HepG2 (cell line): Measurements from ENCODE around the gene SMCO1. TPM values are rescaled to one million over a fixed set of nuclear protein-coding genes. Genes with fewer than 3 reads are reported as not detected.

Source experiments
- ATAC-seq: fragments of 200-7000 bp; cut with Tn5 transposase; 3 replicates; pipeline ENCODE4 v1.9.1; 2020; ENCODE audit warnings: mild to moderate bottlenecking, moderate library complexity
- BruUV-seq: library from RNA; stranded (reverse); fragments of 400-500 nt; replicated peaks from 2 replicates; lab custom pipeline; 2021; lab: Mats Ljungman, UMichigan
- CTCF ChIA-PET: fragments of 300-600 bp; formaldehyde crosslinking; extraction: SDS; loops from one replicate; lab custom pipeline; 2021; ENCODE audit warnings: low total read pairs, inconsistent platforms, low intra/inter-chr PET ratio; lab: Yijun Ruan, JAX
- POLR2A ChIA-PET: fragments of 350-600 bp; sonication (Branson Sonifier 250); formaldehyde crosslinking; loops from one replicate; lab custom pipeline; 2020; ENCODE audit warnings: antibody characterized with exemption, inconsistent platforms; lab: Yijun Ruan, JAX
- DNase-seq: peaks from one replicate; pipeline ENCODE4 v3.0.0-alpha.2; 2015; ENCODE audit warnings: low spot score
- FAIRE-seq: peaks from 3 replicates; lab custom pipeline; 2011; peaks lifted over from hg19 to GRCh38; lab: Jason Lieb, UNC
- H2AFZ ChIP-seq: one replicate; pipeline ENCODE4 v1.6.1; 2011; ENCODE audit warnings: low read length, inconsistent platforms
- H3K27ac ChIP-seq: fragments of 300-600 bp; 3 replicates; pipeline ENCODE4 v1.8.0; 2011; ENCODE audit warnings: mixed run types, mild to moderate bottlenecking, mixed read lengths, low read length, inconsistent platforms; ENCODE audit not compliant: insufficient read depth; ENCODE audit errors: extremely low read length
- H3K27me3 ChIP-seq, 2 experiments: fragments of 200-600 bp in 1 of 2; 2 replicates in 1 of 2; 3 replicates in 1 of 2; pipeline versions ENCODE4 v1.6.0 to v1.8.0; 2011; ENCODE audit warnings: low read length in 2 of 2, mild to moderate bottlenecking in 2 of 2, moderate library complexity in 2 of 2, inconsistent platforms in 1 of 2; ENCODE audit not compliant: insufficient read depth in 2 of 2, control insufficient read depth in 1 of 2
- H3K36me3 ChIP-seq, 2 experiments: fragments of 200-600 bp in 1 of 2; replicated peaks in 1 of 2; 2 replicates in 1 of 2; 3 replicates in 1 of 2; pipeline versions ENCODE4 v1.5.1 to v1.8.0; 2011; ENCODE audit warnings: low read length in 2 of 2, inconsistent platforms in 1 of 2; ENCODE audit not compliant: insufficient read depth in 2 of 2, control insufficient read depth in 1 of 2
- H3K4me1 ChIP-seq: 2 replicates; pipeline ENCODE4 v1.5.1; 2012; ENCODE audit warnings: low read length, inconsistent platforms; ENCODE audit not compliant: insufficient read depth
- H3K4me2 ChIP-seq: 2 replicates; pipeline ENCODE4 v1.6.0; 2011; ENCODE audit warnings: low read depth, low read length, inconsistent platforms
- H3K4me3 ChIP-seq, 3 experiments: fragments of 200-600 bp in 1 of 3; sonication (generic), shearing (Covaris generic) in 1 of 3; replicated peaks in 1 of 3; 2 replicates each; pipeline ENCODE4 v1.5.1; 2011 to 2016; ENCODE audit warnings: low read length in 3 of 3, inconsistent platforms in 2 of 3, low read depth in 2 of 3, mild to moderate bottlenecking in 2 of 3, control low read depth in 1 of 3, mixed read lengths in 1 of 3; ENCODE audit not compliant: insufficient read depth in 1 of 3
- H3K79me2 ChIP-seq: one replicate; pipeline ENCODE4 v1.6.1; 2011; ENCODE audit warnings: low read length, inconsistent platforms; ENCODE audit not compliant: insufficient read depth
- H3K9ac ChIP-seq: 2 replicates; pipeline ENCODE4 v1.6.0; 2011; ENCODE audit warnings: mild to moderate bottlenecking, low read depth, low read length, inconsistent platforms; ENCODE audit not compliant: insufficient read depth
- H3K9me3 ChIP-seq: 2 replicates; pipeline ENCODE4 v1.5.1; 2012; ENCODE audit warnings: mild to moderate bottlenecking, low read length
- H4K20me1 ChIP-seq: 2 replicates; pipeline ENCODE4 v1.6.0; 2011; ENCODE audit warnings: inconsistent platforms, mild to moderate bottlenecking, low read length, moderate library complexity; ENCODE audit not compliant: insufficient read depth
- E2F1 ChIP-seq: sonication (generic); formaldehyde crosslinking; IDR thresholded peaks from 2 replicates; pipeline ENCODE4 v1.5.0; 2020; ENCODE audit warnings: missing genetic modification reagents
- HOXA3 ChIP-seq: sonication (generic); formaldehyde crosslinking; IDR thresholded peaks from 2 replicates; pipeline ENCODE4 v1.5.0; 2020; ENCODE audit warnings: missing genetic modification reagents
- KLF11 ChIP-seq: IDR thresholded peaks from 2 replicates; pipeline ENCODE4 v1.6.1; 2016; ENCODE audit warnings: missing compliant biosample characterization
- STAG1 ChIP-seq: sonication (generic); formaldehyde crosslinking; IDR thresholded peaks from 2 replicates; pipeline ENCODE4 v1.4.0; 2020; ENCODE audit warnings: missing genetic modification reagents
- XRCC5 ChIP-seq: fragments of 200-400 bp; formaldehyde crosslinking; optimal IDR thresholded peaks from 2 replicates; pipeline ENCODE3; 2017; ENCODE audit warnings: mild to moderate bottlenecking, low read length
- YY1 ChIP-seq: IDR thresholded peaks from 2 replicates; pipeline ENCODE4 v1.6.1; 2011; ENCODE audit warnings: low read length, low read depth, moderate library complexity, mild to moderate bottlenecking; ENCODE audit not compliant: insufficient read depth, insufficient replicate concordance
- ZBTB3 ChIP-seq: sonication (generic); formaldehyde crosslinking; IDR thresholded peaks from 2 replicates; pipeline ENCODE4 v1.4.0; 2020; ENCODE audit warnings: low read depth, mild to moderate bottlenecking, moderate library complexity, missing genetic modification reagents, borderline replicate concordance
- ZNF350 ChIP-seq: sonication (generic); formaldehyde crosslinking; IDR thresholded peaks from 2 replicates; pipeline ENCODE4 v1.4.0; 2020; ENCODE audit warnings: mild to moderate bottlenecking, low read depth, missing genetic modification reagents, borderline replicate concordance
- ZNF543 ChIP-seq: sonication (generic); formaldehyde crosslinking; IDR thresholded peaks from 2 replicates; pipeline ENCODE4 v1.4.0; 2020; ENCODE audit warnings: mild to moderate bottlenecking, missing genetic modification reagents
- ZNF614 ChIP-seq: IDR thresholded peaks from 2 replicates; pipeline ENCODE4 v1.6.1; 2018; ENCODE audit warnings: missing biosample characterization, missing genetic modification reagents, inconsistent platforms, borderline replicate concordance
- ZNF768 ChIP-seq: sonication (generic); formaldehyde crosslinking; IDR thresholded peaks from 2 replicates; pipeline ENCODE4 v1.4.0; 2020; ENCODE audit warnings: missing genetic modification reagents
- WGBS: methylation state at CpG from one replicate; pipeline ENCODE4 v1.1.6; 2017; ENCODE audit warnings: low lambda C conversion rate; 5-methylcytosine and 5-hydroxymethylcytosine counted together
- in situ Hi-C: cut with HindIII; loops from 2 replicates; pipeline ENCODE4 v1.10.0; 2017; ENCODE audit warnings: low pct_unique_long_range_greater_than_20kb; ENCODE audit not compliant: extremely low pct_ligation_motif_present
- intact Hi-C: fragments of 100-400 bp; cut with micrococcal nuclease; formaldehyde crosslinking; loops from one replicate; pipeline ENCODE4 v1.10.0; 2022; ENCODE audit not compliant: unreplicated experiment
- polyA plus RNA-seq, 8 experiments: library from polyadenylated mRNA; depleted of rRNA in 3 of 8; stranded (reverse) in 7 of 8; unstranded in 1 of 8; fragments of >200 nt; fragmentation: Illumina TruSeq in 4 of 8; extraction: Trizol in 4 of 8; gene quantifications; 2 replicates each; pipeline versions ENCODE4 v1.2.1 to v1.2.3, GENCODE V29; 2011 to 2016; ENCODE audit warnings: low read depth in 4 of 8, missing spikeins in 1 of 8, mixed read lengths in 1 of 8; ENCODE audit not compliant: insufficient read depth in 1 of 8
- total RNA-seq, 5 experiments: library from RNA; depleted of rRNA; stranded (reverse); fragments of >200 nt; fragmentation: Illumina TruSeq; extraction: Trizol; gene quantifications; 2 replicates each; pipeline ENCODE4 v1.2.3, GENCODE V29; 2016; ENCODE audit warnings: low read depth in 1 of 5
- TF ChIP-seq, protein P1 (sequence below): sonication (generic); formaldehyde crosslinking; IDR thresholded peaks from 2 replicates; pipeline ENCODE4 v1.5.1; 2020; ENCODE audit warnings: mild to moderate bottlenecking, missing genetic modification reagents, moderate library complexity
- TF ChIP-seq, protein P2 (sequence below): sonication (generic); formaldehyde crosslinking; IDR thresholded peaks from 2 replicates; pipeline ENCODE4 v1.4.0; 2020; ENCODE audit warnings: low read depth, mild to moderate bottlenecking, missing genetic modification reagents
- TF ChIP-seq, protein P3 (sequence below): sonication (generic); formaldehyde crosslinking; IDR thresholded peaks from 2 replicates; pipeline ENCODE4 v1.8.0; 2023; ENCODE audit warnings: mild to moderate bottlenecking, missing genetic modification reagents
- TF ChIP-seq, protein P4 (sequence below): sonication (generic); formaldehyde crosslinking; IDR thresholded peaks from 2 replicates; pipeline ENCODE4 v1.4.0; 2020; ENCODE audit warnings: missing genetic modification reagents

SMCO1 gene
- total and polyA plus RNA-seq, 2 of the 13 experiments (the other 11 are each of a cell fraction or from before 2014, with no cell fraction given): not detected

- intact Hi-C loops: no loop called here
- 70% methylated on average over 33 of the region's 52 CpGs for WGBS
- no peak overlapping the region for H3K4me3 ChIP-seq
- H3K79me2 ChIP-seq: no peaks in the 10 kb centered on the region
- CTCF ChIA-PET: no interaction called here
- H4K20me1 ChIP-seq: no peaks in the 10 kb centered on the region
- H3K4me1 ChIP-seq: peaks cover 9% of the 10 kb centered on the region
- ATAC-seq: peak; percentile 90
- no peak overlapping the region for H2AFZ ChIP-seq
- no peaks in the 10 kb centered on the region; the same call in 1 of the 2 replicates for H3K9me3 ChIP-seq
- H3K27ac ChIP-seq: no peak overlapping the region
- no peak overlapping the region for H3K9ac ChIP-seq
- BruUV-seq: no TSS peak
- no peaks in the 10 kb centered on the region for H3K36me3 ChIP-seq
- no peak for DNase-seq
- H3K4me2 ChIP-seq: no peak overlapping the region
- no peaks in the 10 kb centered on the region; a peak in 1 of 5 replicates for H3K27me3 ChIP-seq
- no peak for FAIRE-seq
- POLR2A ChIA-PET: no interaction called here
- in situ Hi-C loops: no loop called here
- TF ChIP-seq, protein P1, sequence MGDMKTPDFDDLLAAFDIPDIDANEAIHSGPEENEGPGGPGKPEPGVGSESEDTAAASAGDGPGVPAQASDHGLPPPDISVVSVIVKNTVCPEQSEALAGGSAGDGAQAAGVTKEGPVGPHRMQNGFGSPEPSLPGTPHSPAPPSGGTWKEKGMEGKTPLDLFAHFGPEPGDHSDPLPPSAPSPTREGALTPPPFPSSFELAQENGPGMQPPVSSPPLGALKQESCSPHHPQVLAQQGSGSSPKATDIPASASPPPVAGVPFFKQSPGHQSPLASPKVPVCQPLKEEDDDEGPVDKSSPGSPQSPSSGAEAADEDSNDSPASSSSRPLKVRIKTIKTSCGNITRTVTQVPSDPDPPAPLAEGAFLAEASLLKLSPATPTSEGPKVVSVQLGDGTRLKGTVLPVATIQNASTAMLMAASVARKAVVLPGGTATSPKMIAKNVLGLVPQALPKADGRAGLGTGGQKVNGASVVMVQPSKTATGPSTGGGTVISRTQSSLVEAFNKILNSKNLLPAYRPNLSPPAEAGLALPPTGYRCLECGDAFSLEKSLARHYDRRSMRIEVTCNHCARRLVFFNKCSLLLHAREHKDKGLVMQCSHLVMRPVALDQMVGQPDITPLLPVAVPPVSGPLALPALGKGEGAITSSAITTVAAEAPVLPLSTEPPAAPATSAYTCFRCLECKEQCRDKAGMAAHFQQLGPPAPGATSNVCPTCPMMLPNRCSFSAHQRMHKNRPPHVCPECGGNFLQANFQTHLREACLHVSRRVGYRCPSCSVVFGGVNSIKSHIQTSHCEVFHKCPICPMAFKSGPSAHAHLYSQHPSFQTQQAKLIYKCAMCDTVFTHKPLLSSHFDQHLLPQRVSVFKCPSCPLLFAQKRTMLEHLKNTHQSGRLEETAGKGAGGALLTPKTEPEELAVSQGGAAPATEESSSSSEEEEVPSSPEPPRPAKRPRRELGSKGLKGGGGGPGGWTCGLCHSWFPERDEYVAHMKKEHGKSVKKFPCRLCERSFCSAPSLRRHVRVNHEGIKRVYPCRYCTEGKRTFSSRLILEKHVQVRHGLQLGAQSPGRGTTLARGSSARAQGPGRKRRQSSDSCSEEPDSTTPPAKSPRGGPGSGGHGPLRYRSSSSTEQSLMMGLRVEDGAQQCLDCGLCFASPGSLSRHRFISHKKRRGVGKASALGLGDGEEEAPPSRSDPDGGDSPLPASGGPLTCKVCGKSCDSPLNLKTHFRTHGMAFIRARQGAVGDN (CRISPR knock-in tag): peak; percentile 28; the same call in 1 of the 2 replicates
- TF ChIP-seq ZBTB3 (CRISPR knock-in tag): no peak
- no peak for TF ChIP-seq KLF11 (CRISPR knock-in tag)
- TF ChIP-seq ZNF768 (CRISPR knock-in tag): peak; percentile 46; the same call in 1 of the 2 replicates
- no peak for TF ChIP-seq ZNF614 (CRISPR knock-in tag)
- peak; percentile 17; the same call in 1 of the 2 replicates for TF ChIP-seq HOXA3
- peak; percentile 51 for TF ChIP-seq XRCC5
- TF ChIP-seq, protein P2, sequence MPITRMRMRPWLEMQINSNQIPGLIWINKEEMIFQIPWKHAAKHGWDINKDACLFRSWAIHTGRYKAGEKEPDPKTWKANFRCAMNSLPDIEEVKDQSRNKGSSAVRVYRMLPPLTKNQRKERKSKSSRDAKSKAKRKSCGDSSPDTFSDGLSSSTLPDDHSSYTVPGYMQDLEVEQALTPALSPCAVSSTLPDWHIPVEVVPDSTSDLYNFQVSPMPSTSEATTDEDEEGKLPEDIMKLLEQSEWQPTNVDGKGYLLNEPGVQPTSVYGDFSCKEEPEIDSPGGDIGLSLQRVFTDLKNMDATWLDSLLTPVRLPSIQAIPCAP: no peak
- 0 out of 2 replicates have a peak, but pooled peaks have one; percentile 18 for TF ChIP-seq ZNF350 (CRISPR knock-in tag)
- TF ChIP-seq, protein P3, sequence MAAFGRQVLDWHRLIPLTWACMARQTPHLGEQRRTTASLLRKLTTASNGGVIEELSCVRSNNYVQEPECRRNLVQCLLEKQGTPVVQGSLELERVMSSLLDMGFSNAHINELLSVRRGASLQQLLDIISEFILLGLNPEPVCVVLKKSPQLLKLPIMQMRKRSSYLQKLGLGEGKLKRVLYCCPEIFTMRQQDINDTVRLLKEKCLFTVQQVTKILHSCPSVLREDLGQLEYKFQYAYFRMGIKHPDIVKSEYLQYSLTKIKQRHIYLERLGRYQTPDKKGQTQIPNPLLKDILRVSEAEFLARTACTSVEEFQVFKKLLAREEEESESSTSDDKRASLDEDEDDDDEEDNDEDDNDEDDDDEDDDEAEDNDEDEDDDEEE (CRISPR knock-in tag): no peak
- no peak for TF ChIP-seq E2F1 (CRISPR knock-in tag)
- TF ChIP-seq ZNF543 (CRISPR knock-in tag): no peak
- TF ChIP-seq, protein P4, sequence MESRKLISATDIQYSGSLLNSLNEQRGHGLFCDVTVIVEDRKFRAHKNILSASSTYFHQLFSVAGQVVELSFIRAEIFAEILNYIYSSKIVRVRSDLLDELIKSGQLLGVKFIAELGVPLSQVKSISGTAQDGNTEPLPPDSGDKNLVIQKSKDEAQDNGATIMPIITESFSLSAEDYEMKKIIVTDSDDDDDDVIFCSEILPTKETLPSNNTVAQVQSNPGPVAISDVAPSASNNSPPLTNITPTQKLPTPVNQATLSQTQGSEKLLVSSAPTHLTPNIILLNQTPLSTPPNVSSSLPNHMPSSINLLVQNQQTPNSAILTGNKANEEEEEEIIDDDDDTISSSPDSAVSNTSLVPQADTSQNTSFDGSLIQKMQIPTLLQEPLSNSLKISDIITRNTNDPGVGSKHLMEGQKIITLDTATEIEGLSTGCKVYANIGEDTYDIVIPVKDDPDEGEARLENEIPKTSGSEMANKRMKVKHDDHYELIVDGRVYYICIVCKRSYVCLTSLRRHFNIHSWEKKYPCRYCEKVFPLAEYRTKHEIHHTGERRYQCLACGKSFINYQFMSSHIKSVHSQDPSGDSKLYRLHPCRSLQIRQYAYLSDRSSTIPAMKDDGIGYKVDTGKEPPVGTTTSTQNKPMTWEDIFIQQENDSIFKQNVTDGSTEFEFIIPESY: peak; percentile 95
- TF ChIP-seq STAG1 (CRISPR knock-in tag): peak; percentile 26; the same call in 1 of the 2 replicates
- peak; percentile 14 for TF ChIP-seq YY1
Observed at GRCh38 chr3:196528639-196529233, 13.6 kb upstream of the SMCO1 start.
